ENCODE results near the gene LTBP1.

Gene LTBP1

GRCh38 chr2:33221046-33221784 is 274.5 kb downstream of the LTBP1 start:
- H3K79me2 ChIP-seq (ENCODE audit: control insufficient read depth, insufficient read depth, low read length) = no peaks in the 10 kb centered on the region
- H3K36me3 ChIP-seq (ENCODE audit: control insufficient read depth, insufficient read depth, low read length) = no peaks in the 10 kb centered on the region
- no peak overlapping the region for H3K4me2 ChIP-seq (ENCODE audit: low read length)
- no peak overlapping the region for H3K4me3 ChIP-seq (ENCODE audit: low read length)
- DNase-seq = peak; percentile 90
- no peak overlapping the region for H3K23ac ChIP-seq (ENCODE audit: low read length)
- H2AK5ac ChIP-seq (ENCODE audit: low read length) = no peak overlapping the region
- H4K8ac ChIP-seq (ENCODE audit: low read depth, low read length) = no peak overlapping the region
- H3K79me1 ChIP-seq (ENCODE audit: low read length) = no peaks in the 10 kb centered on the region
- no peaks in the 10 kb centered on the region for H3K27me3 ChIP-seq (ENCODE audit: insufficient read depth, low read length, poor library complexity)
- peaks cover 6% of the 10 kb centered on the region for H3K4me1 ChIP-seq (ENCODE audit: control insufficient read depth, low read depth, low read length)
- no peak overlapping the region for H3K9ac ChIP-seq (ENCODE audit: low read length)
- no peak overlapping the region for H3K27ac ChIP-seq (ENCODE audit: low read depth, low read length)
- H4K5ac ChIP-seq (ENCODE audit: low read length) = no peak overlapping the region
- H2BK120ac ChIP-seq (ENCODE audit: low read depth, low read length) = no peak overlapping the region
- WGBS (ENCODE audit: extremely low coverage, insufficient coverage, low lambda C conversion rate) = no CpG with 5 or more reads among the region's 3 CpGs
- H3K4ac ChIP-seq (ENCODE audit: low read depth, low read length) = no peak overlapping the region
- no peak overlapping the region for H3K56ac ChIP-seq (ENCODE audit: low read length)
- no peak overlapping the region for H2BK15ac ChIP-seq (replicated peaks; ENCODE audit: low read depth)
- H2BK5ac ChIP-seq (ENCODE audit: low read length) = no peak overlapping the region
- no peak overlapping the region for H3K18ac ChIP-seq (ENCODE audit: low read length)

- H2AK5ac ChIP-seq (ENCODE audit: low read length) = no peak overlapping the region
- H2BK120ac ChIP-seq (ENCODE audit: low read depth, low read length) = peak overlapping the region; percentile 54
- no CpG with 5 or more reads among the region's 1 CpG for WGBS (ENCODE audit: extremely low coverage, insufficient coverage, low lambda C conversion rate)
- H3K27me3 ChIP-seq (ENCODE audit: insufficient read depth, low read length, poor library complexity) = no peaks in the 10 kb centered on the region
- peak overlapping the region; percentile 79 for H3K4ac ChIP-seq (ENCODE audit: low read depth, low read length)
- peaks cover 6% of the 10 kb centered on the region for H3K4me1 ChIP-seq (ENCODE audit: control insufficient read depth, low read depth, low read length)
- no peaks in the 10 kb centered on the region for H3K36me3 ChIP-seq (ENCODE audit: control insufficient read depth, insufficient read depth, low read length)
- no peak overlapping the region for H2BK5ac ChIP-seq (ENCODE audit: low read length)
- no peak overlapping the region for H3K4me3 ChIP-seq (ENCODE audit: low read length)
- H4K5ac ChIP-seq (ENCODE audit: low read length) = no peak overlapping the region
- DNase-seq = no peak
- H3K56ac ChIP-seq (ENCODE audit: low read length) = no peak overlapping the region
- H4K8ac ChIP-seq (ENCODE audit: low read depth, low read length) = no peak overlapping the region
- H3K23ac ChIP-seq (ENCODE audit: low read length) = no peak overlapping the region
- H2BK15ac ChIP-seq (replicated peaks; ENCODE audit: low read depth) = no peak overlapping the region
- no peaks in the 10 kb centered on the region for H3K79me1 ChIP-seq (ENCODE audit: low read length)
- H3K79me2 ChIP-seq (ENCODE audit: control insufficient read depth, insufficient read depth, low read length) = no peaks in the 10 kb centered on the region
- no peak overlapping the region for H3K27ac ChIP-seq (ENCODE audit: low read depth, low read length)
- no peak overlapping the region for H3K18ac ChIP-seq (ENCODE audit: low read length)
- H3K9ac ChIP-seq (ENCODE audit: low read length) = no peak overlapping the region
- H3K4me2 ChIP-seq (ENCODE audit: low read length) = no peak overlapping the region
Observed at GRCh38 chr2:33222309-33222708, 275.6 kb downstream of the LTBP1 start.

- Histone ChIP-seq H3K4me3 (ENCODE audit: low read length) (no peak overlapping the region), H3K23ac (ENCODE audit: low read length) (no peak overlapping the region), H3K27ac (ENCODE audit: low read depth, low read length) (no peak overlapping the region), H3K56ac (ENCODE audit: low read length) (no peak overlapping the region), H3K18ac (ENCODE audit: low read length) (no peak overlapping the region), H4K8ac (ENCODE audit: low read depth, low read length) (no peak overlapping the region), H2BK15ac (replicated peaks; ENCODE audit: low read depth) (no peak overlapping the region), H3K79me1 (ENCODE audit: low read length) (no peaks in the 10 kb centered on the region), H3K36me3 (ENCODE audit: control insufficient read depth, insufficient read depth, low read length) (no peaks in the 10 kb centered on the region), H4K5ac (ENCODE audit: low read length) (no peak overlapping the region), H3K27me3 (ENCODE audit: insufficient read depth, low read length, poor library complexity) (no peaks in the 10 kb centered on the region), H2BK120ac (ENCODE audit: low read depth, low read length) (no peak overlapping the region), H3K79me2 (ENCODE audit: control insufficient read depth, insufficient read depth, low read length) (no peaks in the 10 kb centered on the region), H2AK5ac (ENCODE audit: low read length) (no peak overlapping the region), H3K4me1 (ENCODE audit: control insufficient read depth, low read depth, low read length) (peaks cover 6% of the 10 kb centered on the region), H3K9ac (ENCODE audit: low read length) (no peak overlapping the region), H3K4me2 (ENCODE audit: low read length) (no peak overlapping the region), H3K4ac (ENCODE audit: low read depth, low read length) (no peak overlapping the region), H2BK5ac (ENCODE audit: low read length) (no peak overlapping the region)
- DNase-seq = no peak
- no CpG with 5 or more reads among the region's 4 CpGs for WGBS (ENCODE audit: extremely low coverage, insufficient coverage, low lambda C conversion rate)
Observed at GRCh38 chr2:33223856-33224255, 277.1 kb downstream of the LTBP1 start.

GRCh38 chr2:33225350-33225749 is 278.6 kb downstream of the LTBP1 start:
- H3K4me2 ChIP-seq (ENCODE audit: low read length) = no peak overlapping the region
- H3K23ac ChIP-seq (ENCODE audit: low read length) = no peak overlapping the region
- H3K9ac ChIP-seq (ENCODE audit: low read length) = no peak overlapping the region
- no peak for DNase-seq
- no peak overlapping the region for H2BK120ac ChIP-seq (ENCODE audit: low read depth, low read length)
- no peak overlapping the region for H4K8ac ChIP-seq (ENCODE audit: low read depth, low read length)
- H3K27ac ChIP-seq (ENCODE audit: low read depth, low read length) = no peak overlapping the region
- H3K18ac ChIP-seq (ENCODE audit: low read length) = no peak overlapping the region
- H3K79me2 ChIP-seq (ENCODE audit: control insufficient read depth, insufficient read depth, low read length) = no peaks in the 10 kb centered on the region
- H3K36me3 ChIP-seq (ENCODE audit: control insufficient read depth, insufficient read depth, low read length) = no peaks in the 10 kb centered on the region
- H3K4me3 ChIP-seq (ENCODE audit: low read length) = no peak overlapping the region
- no peak overlapping the region for H3K56ac ChIP-seq (ENCODE audit: low read length)
- H3K4me1 ChIP-seq (ENCODE audit: control insufficient read depth, low read depth, low read length) = peaks cover 4% of the 10 kb centered on the region
- H3K79me1 ChIP-seq (ENCODE audit: low read length) = no peaks in the 10 kb centered on the region
- no peak overlapping the region for H2AK5ac ChIP-seq (ENCODE audit: low read length)
- no peak overlapping the region for H4K5ac ChIP-seq (ENCODE audit: low read length)
- no CpG with 5 or more reads among the region's 2 CpGs for WGBS (ENCODE audit: extremely low coverage, insufficient coverage, low lambda C conversion rate)
- no peak overlapping the region for H2BK15ac ChIP-seq (replicated peaks; ENCODE audit: low read depth)
- no peak overlapping the region for H3K4ac ChIP-seq (ENCODE audit: low read depth, low read length)
- no peak overlapping the region for H2BK5ac ChIP-seq (ENCODE audit: low read length)
- H3K27me3 ChIP-seq (ENCODE audit: insufficient read depth, low read length, poor library complexity) = no peaks in the 10 kb centered on the region

GRCh38 chr2:33226546-33226945 is 279.8 kb downstream of the LTBP1 start:
- Histone ChIP-seq H3K4me1 (ENCODE audit: control insufficient read depth, low read depth, low read length) (no peaks in the 10 kb centered on the region), H4K5ac (ENCODE audit: low read length) (no peak overlapping the region), H3K36me3 (ENCODE audit: control insufficient read depth, insufficient read depth, low read length) (no peaks in the 10 kb centered on the region), H4K8ac (ENCODE audit: low read depth, low read length) (no peak overlapping the region), H3K79me2 (ENCODE audit: control insufficient read depth, insufficient read depth, low read length) (no peaks in the 10 kb centered on the region), H3K4ac (ENCODE audit: low read depth, low read length) (no peak overlapping the region), H3K79me1 (ENCODE audit: low read length) (no peaks in the 10 kb centered on the region), H3K56ac (ENCODE audit: low read length) (no peak overlapping the region), H3K27me3 (ENCODE audit: insufficient read depth, low read length, poor library complexity) (no peaks in the 10 kb centered on the region), H3K18ac (ENCODE audit: low read length) (no peak overlapping the region), H3K27ac (ENCODE audit: low read depth, low read length) (no peak overlapping the region), H2BK120ac (ENCODE audit: low read depth, low read length) (no peak overlapping the region), H2BK5ac (ENCODE audit: low read length) (no peak overlapping the region), H2BK15ac (replicated peaks; ENCODE audit: low read depth) (no peak overlapping the region), H2AK5ac (ENCODE audit: low read length) (no peak overlapping the region), H3K9ac (ENCODE audit: low read length) (no peak overlapping the region), H3K4me3 (ENCODE audit: low read length) (no peak overlapping the region), H3K4me2 (ENCODE audit: low read length) (no peak overlapping the region), H3K23ac (ENCODE audit: low read length) (no peak overlapping the region)
- WGBS (ENCODE audit: extremely low coverage, insufficient coverage, low lambda C conversion rate) = no CpG with 5 or more reads among the region's 4 CpGs
- no peak for DNase-seq

- Histone ChIP-seq H4K8ac (ENCODE audit: low read depth, low read length) (no peak overlapping the region), H4K5ac (ENCODE audit: low read length) (no peak overlapping the region), H3K79me1 (ENCODE audit: low read length) (no peaks in the 10 kb centered on the region), H3K27ac (ENCODE audit: low read depth, low read length) (no peak overlapping the region), H3K79me2 (ENCODE audit: control insufficient read depth, insufficient read depth, low read length) (no peaks in the 10 kb centered on the region), H3K9ac (ENCODE audit: low read length) (no peak overlapping the region), H3K4me2 (ENCODE audit: low read length) (no peak overlapping the region), H3K4me1 (ENCODE audit: control insufficient read depth, low read depth, low read length) (no peaks in the 10 kb centered on the region), H3K4me3 (ENCODE audit: low read length) (no peak overlapping the region), H3K23ac (ENCODE audit: low read length) (no peak overlapping the region), H2AK5ac (ENCODE audit: low read length) (no peak overlapping the region), H3K18ac (ENCODE audit: low read length) (no peak overlapping the region), H2BK15ac (replicated peaks; ENCODE audit: low read depth) (no peak overlapping the region), H3K36me3 (ENCODE audit: control insufficient read depth, insufficient read depth, low read length) (no peaks in the 10 kb centered on the region), H3K27me3 (ENCODE audit: insufficient read depth, low read length, poor library complexity) (no peaks in the 10 kb centered on the region), H3K4ac (ENCODE audit: low read depth, low read length) (no peak overlapping the region), H3K56ac (ENCODE audit: low read length) (no peak overlapping the region), H2BK120ac (ENCODE audit: low read depth, low read length) (no peak overlapping the region), H2BK5ac (ENCODE audit: low read length) (no peak overlapping the region)
- no peak for DNase-seq
- no CpG with 5 or more reads among the region's 4 CpGs for WGBS (ENCODE audit: extremely low coverage, insufficient coverage, low lambda C conversion rate)
Observed at GRCh38 chr2:33229646-33230045, 282.9 kb downstream of the LTBP1 start.

All from mesendoderm (in vitro differentiated cells).